Measurements from ENCODE around the gene TBX5. TPM values are rescaled to one million over a fixed set of nuclear protein-coding genes. Genes with fewer than 3 reads are reported as not detected.

The TBX5 gene
- total and polyA plus RNA-seq, 9 donors, result 0.11 to 4.7 (median 1.9) TPM

GRCh38 chr12:114347861-114348260 lies 58.1 kb downstream of the TBX5 start:
- no CpG with 5 or more reads among the region's 3 CpGs for WGBS (ENCODE audit: insufficient coverage)

GRCh38 chr12:114344831-114345230 lies 61.1 kb downstream of the TBX5 start:
- no peak overlapping the region for H3K27ac ChIP-seq (ENCODE audit: low read length)
- H3K36me3 ChIP-seq (ENCODE audit: control insufficient read depth, insufficient read depth, low read length), result no peaks in the 10 kb centered on the region
- H3K27me3 ChIP-seq (ENCODE audit: control insufficient read depth, insufficient read depth, low read length), result no peaks in the 10 kb centered on the region
- no peak for DNase-seq
- no peaks in the 10 kb centered on the region for H3K4me1 ChIP-seq (ENCODE audit: control insufficient read depth, insufficient read depth, low read length)
- no peaks in the 10 kb centered on the region for H3K9me3 ChIP-seq (replicated peaks; ENCODE audit: control insufficient read depth, low read depth, low read length)
- WGBS (ENCODE audit: insufficient coverage), result no CpG with 5 or more reads among the region's 2 CpGs
- no peak overlapping the region for H3K4me3 ChIP-seq (ENCODE audit: low read length)

More at GRCh38 chr12:114347861-114348260, 58.1 kb downstream of the TBX5 start:
- Histone ChIP-seq H3K4me1 (ENCODE audit: control insufficient read depth, insufficient read depth, low read length) (no peaks in the 10 kb centered on the region), H3K27me3 (ENCODE audit: control insufficient read depth, insufficient read depth, low read length) (no peaks in the 10 kb centered on the region), H3K36me3 (ENCODE audit: control insufficient read depth, insufficient read depth, low read length) (no peaks in the 10 kb centered on the region), H3K4me3 (ENCODE audit: low read length) (no peak overlapping the region), H3K27ac (ENCODE audit: low read length) (no peak overlapping the region), H3K9me3 (replicated peaks; ENCODE audit: control insufficient read depth, low read depth, low read length) (no peaks in the 10 kb centered on the region)
- no peak for DNase-seq

GRCh38 chr12:114344303-114344663 lies 61.7 kb downstream of the TBX5 start:
- H3K27me3 ChIP-seq (ENCODE audit: control insufficient read depth, insufficient read depth, low read length), result no peaks in the 10 kb centered on the region
- no peak overlapping the region for H3K27ac ChIP-seq (ENCODE audit: low read length)
- DNase-seq, result no peak
- 80% methylated on average over 1 of the region's 1 CpG for WGBS (ENCODE audit: insufficient coverage)
- no peaks in the 10 kb centered on the region for H3K9me3 ChIP-seq (replicated peaks; ENCODE audit: control insufficient read depth, low read depth, low read length)
- no peak overlapping the region for H3K4me3 ChIP-seq (ENCODE audit: low read length)
- no peaks in the 10 kb centered on the region for H3K4me1 ChIP-seq (ENCODE audit: control insufficient read depth, insufficient read depth, low read length)
- H3K36me3 ChIP-seq (ENCODE audit: control insufficient read depth, insufficient read depth, low read length), result no peaks in the 10 kb centered on the region

GRCh38 chr12:114343585-114344302 lies 62.2 kb downstream of the TBX5 start:
- no peak overlapping the region for H3K4me3 ChIP-seq (ENCODE audit: low read length)
- no peak overlapping the region for H3K27ac ChIP-seq (ENCODE audit: low read length)
- no peaks in the 10 kb centered on the region for H3K9me3 ChIP-seq (replicated peaks; ENCODE audit: control insufficient read depth, low read depth, low read length)
- no peak for DNase-seq
- no peaks in the 10 kb centered on the region for H3K27me3 ChIP-seq (ENCODE audit: control insufficient read depth, insufficient read depth, low read length)
- 62% methylated on average over 2 of the region's 4 CpGs for WGBS (ENCODE audit: insufficient coverage)
- no peaks in the 10 kb centered on the region for H3K4me1 ChIP-seq (ENCODE audit: control insufficient read depth, insufficient read depth, low read length)
- H3K36me3 ChIP-seq (ENCODE audit: control insufficient read depth, insufficient read depth, low read length), result no peaks in the 10 kb centered on the region

- no peaks in the 10 kb centered on the region for H3K36me3 ChIP-seq (ENCODE audit: control insufficient read depth, insufficient read depth, low read length)
- WGBS (ENCODE audit: insufficient coverage), result no CpG with 5 or more reads among the region's 5 CpGs
- no peaks in the 10 kb centered on the region for H3K4me1 ChIP-seq (ENCODE audit: control insufficient read depth, insufficient read depth, low read length)
- no peaks in the 10 kb centered on the region for H3K9me3 ChIP-seq (replicated peaks; ENCODE audit: control insufficient read depth, low read depth, low read length)
- no peak overlapping the region for H3K4me3 ChIP-seq (ENCODE audit: low read length)
- peak; percentile 4 for DNase-seq
- no peaks in the 10 kb centered on the region for H3K27me3 ChIP-seq (ENCODE audit: control insufficient read depth, insufficient read depth, low read length)
- no peak overlapping the region for H3K27ac ChIP-seq (ENCODE audit: low read length)
Observed at GRCh38 chr12:114342656-114343055, 63.3 kb downstream of the TBX5 start.

- 85% methylated on average over 4 of the region's 6 CpGs for WGBS (ENCODE audit: insufficient coverage)
Observed at GRCh38 chr12:114341635-114342034, 64.3 kb downstream of the TBX5 start.

GRCh38 chr12:114340231-114340630 lies 65.7 kb downstream of the TBX5 start:
- Histone ChIP-seq H3K27me3 (ENCODE audit: control insufficient read depth, insufficient read depth, low read length) (no peaks in the 10 kb centered on the region), H3K4me3 (ENCODE audit: low read length) (no peak overlapping the region), H3K27ac (ENCODE audit: low read length) (no peak overlapping the region), H3K4me1 (ENCODE audit: control insufficient read depth, insufficient read depth, low read length) (no peaks in the 10 kb centered on the region), H3K36me3 (ENCODE audit: control insufficient read depth, insufficient read depth, low read length) (no peaks in the 10 kb centered on the region), H3K9me3 (replicated peaks; ENCODE audit: control insufficient read depth, low read depth, low read length) (no peaks in the 10 kb centered on the region)
- DNase-seq, result no peak
- no CpG with 5 or more reads among the region's 3 CpGs for WGBS (ENCODE audit: insufficient coverage)

More at GRCh38 chr12:114341635-114342034, 64.3 kb downstream of the TBX5 start:
- no peaks in the 10 kb centered on the region for H3K9me3 ChIP-seq (replicated peaks; ENCODE audit: control insufficient read depth, low read depth, low read length)
- no peaks in the 10 kb centered on the region for H3K27me3 ChIP-seq (ENCODE audit: control insufficient read depth, insufficient read depth, low read length)
- H3K4me1 ChIP-seq (ENCODE audit: control insufficient read depth, insufficient read depth, low read length), result no peaks in the 10 kb centered on the region
- no peak for DNase-seq
- no peak overlapping the region for H3K27ac ChIP-seq (ENCODE audit: low read length)
- no peaks in the 10 kb centered on the region for H3K36me3 ChIP-seq (ENCODE audit: control insufficient read depth, insufficient read depth, low read length)
- no peak overlapping the region for H3K4me3 ChIP-seq (ENCODE audit: low read length)

GRCh38 chr12:114339626-114340025 lies 66.3 kb downstream of the TBX5 start:
- DNase-seq, result no peak
- Histone ChIP-seq H3K9me3 (replicated peaks; ENCODE audit: control insufficient read depth, low read depth, low read length) (no peaks in the 10 kb centered on the region), H3K27ac (ENCODE audit: low read length) (no peak overlapping the region), H3K27me3 (ENCODE audit: control insufficient read depth, insufficient read depth, low read length) (no peaks in the 10 kb centered on the region), H3K4me3 (ENCODE audit: low read length) (no peak overlapping the region), H3K36me3 (ENCODE audit: control insufficient read depth, insufficient read depth, low read length) (no peaks in the 10 kb centered on the region), H3K4me1 (ENCODE audit: control insufficient read depth, insufficient read depth, low read length) (no peaks in the 10 kb centered on the region)
- 100% methylated on average over 1 of the region's 2 CpGs for WGBS (ENCODE audit: insufficient coverage)

GRCh38 chr12:114335607-114336006 lies 70.3 kb downstream of the TBX5 start:
- Histone ChIP-seq H3K27ac (ENCODE audit: low read length) (no peak overlapping the region), H3K9me3 (replicated peaks; ENCODE audit: control insufficient read depth, low read depth, low read length) (no peaks in the 10 kb centered on the region), H3K4me1 (ENCODE audit: control insufficient read depth, insufficient read depth, low read length) (no peaks in the 10 kb centered on the region), H3K36me3 (ENCODE audit: control insufficient read depth, insufficient read depth, low read length) (no peaks in the 10 kb centered on the region), H3K4me3 (ENCODE audit: low read length) (no peak overlapping the region), H3K27me3 (ENCODE audit: control insufficient read depth, insufficient read depth, low read length) (no peaks in the 10 kb centered on the region)
- DNase-seq, result no peak
- WGBS (ENCODE audit: insufficient coverage), result no CpG with 5 or more reads among the region's 5 CpGs

- Histone ChIP-seq H3K4me3 (ENCODE audit: low read length) (no peak overlapping the region), H3K36me3 (ENCODE audit: control insufficient read depth, insufficient read depth, low read length) (no peaks in the 10 kb centered on the region), H3K27ac (ENCODE audit: low read length) (no peak overlapping the region), H3K27me3 (ENCODE audit: control insufficient read depth, insufficient read depth, low read length) (no peaks in the 10 kb centered on the region), H3K9me3 (replicated peaks; ENCODE audit: control insufficient read depth, low read depth, low read length) (no peaks in the 10 kb centered on the region), H3K4me1 (ENCODE audit: control insufficient read depth, insufficient read depth, low read length) (no peaks in the 10 kb centered on the region)
- DNase-seq, result no peak
- no CpG with 5 or more reads among the region's 5 CpGs for WGBS (ENCODE audit: insufficient coverage)
Observed at GRCh38 chr12:114334395-114334794, 71.5 kb downstream of the TBX5 start.

GRCh38 chr12:114328292-114328691 lies 77.7 kb downstream of the TBX5 start:
- Histone ChIP-seq H3K27me3 (ENCODE audit: control insufficient read depth, insufficient read depth, low read length) (peaks cover 4% of the 10 kb centered on the region), H3K27ac (ENCODE audit: low read length) (no peak overlapping the region), H3K36me3 (ENCODE audit: control insufficient read depth, insufficient read depth, low read length) (no peaks in the 10 kb centered on the region), H3K9me3 (replicated peaks; ENCODE audit: control insufficient read depth, low read depth, low read length) (peaks cover 3% of the 10 kb centered on the region), H3K4me3 (ENCODE audit: low read length) (no peak overlapping the region), H3K4me1 (ENCODE audit: control insufficient read depth, insufficient read depth, low read length) (no peaks in the 10 kb centered on the region)
- no CpG with 5 or more reads among the region's 2 CpGs for WGBS (ENCODE audit: insufficient coverage)
- no peak for DNase-seq
